ENCODE measurements around the gene AHRR. TPM values are rescaled to one million over a fixed set of nuclear protein-coding genes. Genes with fewer than 3 reads are reported as not detected.

The AHRR gene
- polyA plus RNA-seq, 2 of the 4 experiments (the other 2 are of a cell fraction), result 1.2 to 1.7 TPM

DNA sequence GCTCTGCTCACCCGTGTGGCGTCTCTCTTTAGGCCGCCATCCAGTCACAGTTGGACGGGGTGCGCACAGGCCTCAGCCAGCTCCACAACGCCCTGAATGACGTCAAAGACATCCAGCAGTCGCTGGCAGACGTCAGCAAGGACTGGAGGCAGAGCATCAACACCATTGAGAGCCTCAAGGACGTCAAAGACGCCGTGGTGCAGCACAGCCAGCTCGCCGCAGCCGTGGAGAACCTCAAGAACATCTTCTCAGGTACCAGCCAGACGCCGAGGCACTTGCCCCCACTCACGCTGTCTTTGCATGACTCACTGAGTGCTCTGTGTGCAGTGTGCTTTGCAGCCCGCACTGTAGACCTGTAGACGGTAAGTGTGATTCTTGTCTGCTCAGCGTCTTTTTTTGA lies 126.0 kb downstream of the AHRR start:
- TF ChIP-seq MYC (IDR thresholded peaks at IDR 0.05; ENCODE audit: borderline replicate concordance, low read length) (no peak), MAFK (IDR thresholded peaks at IDR 0.05; ENCODE audit: partially characterized antibody) (peak; percentile 47)
- H3K27ac ChIP-seq, result no peak overlapping the region
- WGBS (ENCODE audit: missing lambda C conversion rate), result 84% methylated on average over 21 of the region's 21 CpGs
- peaks cover 14% of the 10 kb centered on the region; the same call in 2 of the 3 replicates for H3K9me3 ChIP-seq
- H3K4me3 ChIP-seq, result no peak overlapping the region
- ChIA-PET POLR2A (interaction anchor here (1.5 kb wide), 1 partner anchor 25 kb away, joined by 4 read pairs; no protein-coding TSS in a partner anchor), CTCF (interaction anchor here (0.6 to 5.4 kb wide), 16 partner anchors 9 to 456 kb away, joined by 3 to 43 read pairs (median 6); no protein-coding TSS in a partner anchor)
- H3K4me1 ChIP-seq, result peaks cover 9% of the 10 kb centered on the region; the same call in 2 of the 3 replicates
- FAIRE-seq (no peak), DNase-seq (ENCODE audit: low read depth in 1 of 2, low spot score in 1 of 2) (no peak), ATAC-seq (no peak)
- H3K4me2 ChIP-seq, result no peak overlapping the region

DNA sequence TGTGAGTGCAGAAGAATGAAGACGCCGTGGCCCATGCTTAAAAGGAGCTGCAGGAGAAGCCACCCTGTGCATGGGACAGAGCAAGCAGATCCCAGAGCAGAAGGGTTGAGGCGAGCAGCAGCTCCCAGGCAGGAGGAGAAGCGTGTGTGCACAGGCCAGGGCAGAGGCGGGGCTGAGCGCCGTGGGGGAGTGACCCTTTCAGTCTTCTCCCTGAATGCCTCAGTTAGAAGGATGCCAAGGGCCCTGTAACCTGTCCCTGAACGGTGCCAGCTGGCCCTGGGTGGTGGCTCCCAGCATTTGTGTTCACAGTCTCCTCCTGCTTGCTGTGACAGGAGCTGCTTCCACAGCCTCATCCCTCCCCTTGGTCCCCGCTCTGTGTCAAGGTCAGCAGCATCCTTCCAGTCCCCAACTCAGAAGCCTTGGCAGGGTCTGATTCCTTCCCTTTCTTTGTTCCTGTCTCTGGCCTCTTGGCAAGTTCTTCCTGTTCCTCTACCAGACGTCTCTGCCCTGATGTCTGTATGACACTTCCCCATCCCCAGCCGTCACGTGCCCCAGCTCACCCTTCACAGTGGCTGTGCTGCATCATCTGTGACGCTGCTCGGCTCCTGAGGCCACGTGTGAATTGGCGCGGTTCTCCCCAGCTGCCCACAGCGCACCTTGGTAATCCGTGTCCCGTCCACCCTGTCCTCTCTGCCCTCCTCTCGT lies 126.7 kb downstream of the AHRR start:
- POLR2A ChIA-PET, result no interaction called here
- ATAC-seq (no peak), FAIRE-seq (no peak), DNase-seq (ENCODE audit: low read depth in 1 of 2, low spot score in 1 of 2) (no peak)
- H3K4me1 ChIP-seq, result peaks cover 9% of the 10 kb centered on the region; the same call in 2 of the 3 replicates
- no peak overlapping the region for H3K4me2 ChIP-seq
- H3K27ac ChIP-seq, result no peak overlapping the region
- TF ChIP-seq HOXA7 (CRISPR knock-in tag; IDR thresholded peaks at IDR 0.05), result no peak
- TF ChIP-seq POLR2AphosphoS2 (conservative IDR thresholded peaks at IDR 0.05; ENCODE audit: low read length), result no peak
- TF ChIP-seq TFCP2L1 (CRISPR knock-in tag; IDR thresholded peaks at IDR 0.05), result no peak
- TF ChIP-seq, protein P1, sequence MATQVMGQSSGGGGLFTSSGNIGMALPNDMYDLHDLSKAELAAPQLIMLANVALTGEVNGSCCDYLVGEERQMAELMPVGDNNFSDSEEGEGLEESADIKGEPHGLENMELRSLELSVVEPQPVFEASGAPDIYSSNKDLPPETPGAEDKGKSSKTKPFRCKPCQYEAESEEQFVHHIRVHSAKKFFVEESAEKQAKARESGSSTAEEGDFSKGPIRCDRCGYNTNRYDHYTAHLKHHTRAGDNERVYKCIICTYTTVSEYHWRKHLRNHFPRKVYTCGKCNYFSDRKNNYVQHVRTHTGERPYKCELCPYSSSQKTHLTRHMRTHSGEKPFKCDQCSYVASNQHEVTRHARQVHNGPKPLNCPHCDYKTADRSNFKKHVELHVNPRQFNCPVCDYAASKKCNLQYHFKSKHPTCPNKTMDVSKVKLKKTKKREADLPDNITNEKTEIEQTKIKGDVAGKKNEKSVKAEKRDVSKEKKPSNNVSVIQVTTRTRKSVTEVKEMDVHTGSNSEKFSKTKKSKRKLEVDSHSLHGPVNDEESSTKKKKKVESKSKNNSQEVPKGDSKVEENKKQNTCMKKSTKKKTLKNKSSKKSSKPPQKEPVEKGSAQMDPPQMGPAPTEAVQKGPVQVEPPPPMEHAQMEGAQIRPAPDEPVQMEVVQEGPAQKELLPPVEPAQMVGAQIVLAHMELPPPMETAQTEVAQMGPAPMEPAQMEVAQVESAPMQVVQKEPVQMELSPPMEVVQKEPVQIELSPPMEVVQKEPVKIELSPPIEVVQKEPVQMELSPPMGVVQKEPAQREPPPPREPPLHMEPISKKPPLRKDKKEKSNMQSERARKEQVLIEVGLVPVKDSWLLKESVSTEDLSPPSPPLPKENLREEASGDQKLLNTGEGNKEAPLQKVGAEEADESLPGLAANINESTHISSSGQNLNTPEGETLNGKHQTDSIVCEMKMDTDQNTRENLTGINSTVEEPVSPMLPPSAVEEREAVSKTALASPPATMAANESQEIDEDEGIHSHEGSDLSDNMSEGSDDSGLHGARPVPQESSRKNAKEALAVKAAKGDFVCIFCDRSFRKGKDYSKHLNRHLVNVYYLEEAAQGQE (IDR thresholded peaks at IDR 0.05), result no peak
- no peak for TF ChIP-seq CHD2 (IDR thresholded peaks at IDR 0.05; ENCODE audit: low read length, partially characterized antibody)
- TF ChIP-seq, protein P2, sequence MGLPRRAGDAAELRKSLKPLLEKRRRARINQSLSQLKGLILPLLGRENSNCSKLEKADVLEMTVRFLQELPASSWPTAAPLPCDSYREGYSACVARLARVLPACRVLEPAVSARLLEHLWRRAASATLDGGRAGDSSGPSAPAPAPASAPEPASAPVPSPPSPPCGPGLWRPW (IDR thresholded peaks at IDR 0.05), result no peak
- no peak for TF ChIP-seq SREBF2 (IDR thresholded peaks at IDR 0.05)
- no peak for TF ChIP-seq TP53 (CRISPR knock-in tag; IDR thresholded peaks at IDR 0.05)
- no peak for TF ChIP-seq BHLHE40 (IDR thresholded peaks at IDR 0.05; ENCODE audit: low read depth, low read length)
- TF ChIP-seq CBX8 (IDR thresholded peaks at IDR 0.05), result no peak
- TF ChIP-seq HOXB13 (CRISPR knock-in tag; IDR thresholded peaks at IDR 0.05; ENCODE audit: low read depth), result no peak
- TF ChIP-seq EHMT2 (IDR thresholded peaks at IDR 0.05; ENCODE audit: low read depth), result no peak
- TF ChIP-seq HEYL (CRISPR knock-in tag; IDR thresholded peaks at IDR 0.05), result no peak
- no peak for TF ChIP-seq EP300 (IDR thresholded peaks at IDR 0.05)
- no peak overlapping the region for H3K4me3 ChIP-seq
- 96% methylated on average over 21 of the region's 21 CpGs for WGBS (ENCODE audit: missing lambda C conversion rate)
- CTCF ChIA-PET, result interaction anchor here (0.9 to 5.4 kb wide), 8 partner anchors 9 to 455 kb away, joined by 4 to 43 read pairs (median 13); no protein-coding TSS in a partner anchor
- H3K9me3 ChIP-seq, result peaks cover 18% of the 10 kb centered on the region; the same call in 2 of the 3 replicates

DNA sequence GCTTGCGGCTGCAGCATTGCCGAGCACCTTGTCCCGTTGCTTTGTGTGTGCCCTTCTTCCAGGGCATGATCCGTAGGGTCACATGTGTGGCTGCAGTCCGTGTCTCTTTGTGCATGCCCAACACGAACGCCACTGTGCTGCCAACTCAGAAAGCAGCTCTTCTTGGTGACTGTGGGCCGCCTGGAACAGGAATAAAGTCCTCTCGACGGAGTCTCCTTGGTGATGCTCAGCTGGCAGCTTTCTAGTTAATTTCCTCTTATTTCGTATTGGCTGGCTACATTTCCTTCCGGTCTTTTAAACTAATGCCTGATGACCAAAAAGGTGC lies 127.2 kb downstream of the AHRR start:
- Histone ChIP-seq H3K4me2 (no peak overlapping the region), H3K4me1 (peaks cover 9% of the 10 kb centered on the region; the same call in 2 of the 3 replicates), H3K9me3 (peaks cover 18% of the 10 kb centered on the region; the same call in 2 of the 3 replicates), H3K27ac (no peak overlapping the region), H3K4me3 (no peak overlapping the region)
- no peak for FAIRE-seq
- TF ChIP-seq TFCP2L1 (CRISPR knock-in tag; IDR thresholded peaks at IDR 0.05), result no peak
- TF ChIP-seq, protein P3, sequence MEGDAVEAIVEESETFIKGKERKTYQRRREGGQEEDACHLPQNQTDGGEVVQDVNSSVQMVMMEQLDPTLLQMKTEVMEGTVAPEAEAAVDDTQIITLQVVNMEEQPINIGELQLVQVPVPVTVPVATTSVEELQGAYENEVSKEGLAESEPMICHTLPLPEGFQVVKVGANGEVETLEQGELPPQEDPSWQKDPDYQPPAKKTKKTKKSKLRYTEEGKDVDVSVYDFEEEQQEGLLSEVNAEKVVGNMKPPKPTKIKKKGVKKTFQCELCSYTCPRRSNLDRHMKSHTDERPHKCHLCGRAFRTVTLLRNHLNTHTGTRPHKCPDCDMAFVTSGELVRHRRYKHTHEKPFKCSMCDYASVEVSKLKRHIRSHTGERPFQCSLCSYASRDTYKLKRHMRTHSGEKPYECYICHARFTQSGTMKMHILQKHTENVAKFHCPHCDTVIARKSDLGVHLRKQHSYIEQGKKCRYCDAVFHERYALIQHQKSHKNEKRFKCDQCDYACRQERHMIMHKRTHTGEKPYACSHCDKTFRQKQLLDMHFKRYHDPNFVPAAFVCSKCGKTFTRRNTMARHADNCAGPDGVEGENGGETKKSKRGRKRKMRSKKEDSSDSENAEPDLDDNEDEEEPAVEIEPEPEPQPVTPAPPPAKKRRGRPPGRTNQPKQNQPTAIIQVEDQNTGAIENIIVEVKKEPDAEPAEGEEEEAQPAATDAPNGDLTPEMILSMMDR (IDR thresholded peaks at IDR 0.05), result no peak
- TF ChIP-seq, protein P4, sequence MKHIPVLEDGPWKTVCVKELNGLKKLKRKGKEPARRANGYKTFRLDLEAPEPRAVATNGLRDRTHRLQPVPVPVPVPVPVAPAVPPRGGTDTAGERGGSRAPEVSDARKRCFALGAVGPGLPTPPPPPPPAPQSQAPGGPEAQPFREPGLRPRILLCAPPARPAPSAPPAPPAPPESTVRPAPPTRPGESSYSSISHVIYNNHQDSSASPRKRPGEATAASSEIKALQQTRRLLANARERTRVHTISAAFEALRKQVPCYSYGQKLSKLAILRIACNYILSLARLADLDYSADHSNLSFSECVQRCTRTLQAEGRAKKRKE (CRISPR knock-in tag; IDR thresholded peaks at IDR 0.05; ENCODE audit: low read depth), result no peak
- ChIA-PET CTCF (interaction anchor here (1.1 to 5.4 kb wide), 4 partner anchors 8 to 454 kb away, joined by 4 to 43 read pairs (median 22); no protein-coding TSS in a partner anchor), POLR2A (no interaction called here)
- no peak for DNase-seq (ENCODE audit: low read depth in 1 of 2, low spot score in 1 of 2)
- 94% methylated on average over 12 of the region's 12 CpGs for WGBS (ENCODE audit: missing lambda C conversion rate)
- no peak for ATAC-seq
